GM21723 (cell line): ENCODE results near the gene LCNL1.

Experiments
- ATAC-seq: cut with Tn5 transposase; IDR thresholded peaks from one replicate; pipeline ENCODE4 v1.9.1; 2021; ENCODE audit warnings: mild to moderate bottlenecking, moderate library complexity; ENCODE audit not compliant: unreplicated experiment

LCNL1 gene

DNA sequence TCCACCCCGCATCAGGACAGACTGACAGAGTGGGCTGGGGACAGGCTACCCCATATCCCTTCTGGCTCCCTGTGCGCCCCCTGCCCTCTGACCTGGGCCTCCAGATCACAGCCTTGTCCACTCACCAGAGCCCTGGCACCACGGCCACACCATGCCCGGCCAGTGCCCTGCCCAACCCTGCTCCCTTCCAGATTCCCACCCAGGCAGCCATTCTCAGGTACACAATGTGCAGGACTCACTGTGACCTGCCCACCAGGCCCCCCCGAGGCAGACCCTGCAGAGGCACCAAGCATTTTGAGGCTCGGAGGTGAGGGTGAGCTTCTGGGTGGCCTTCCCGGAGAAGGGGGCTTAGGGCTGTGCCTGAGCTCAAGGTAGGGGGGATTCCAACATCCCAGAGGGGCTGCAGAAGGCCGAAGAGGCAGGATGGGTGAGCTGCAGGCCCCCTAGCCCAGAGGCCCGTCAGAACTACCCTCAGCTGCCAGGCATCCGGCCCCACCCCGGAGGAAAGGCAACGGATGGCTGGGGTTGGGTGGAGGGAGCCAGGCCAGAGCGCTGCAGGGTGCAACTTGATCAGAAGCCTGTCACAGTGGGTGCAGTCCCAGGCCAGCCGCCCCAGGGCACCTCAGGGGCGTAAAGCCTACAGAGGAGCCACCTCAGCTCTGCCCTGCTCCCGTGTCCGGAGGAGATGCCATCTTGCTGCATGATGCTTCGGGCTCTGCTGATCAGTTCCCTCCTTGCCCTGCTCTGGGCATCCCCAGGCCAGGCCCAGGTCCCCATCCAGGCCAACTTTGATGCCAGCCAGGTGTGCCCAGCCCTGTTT, at the start of gene LCNL1:
Gene LCNL1, plus strand, starts transcription at position 762 of the 820 bp plus-strand sequence. CDS start 594 bp downstream, outside the sequence.
- no peak for ATAC-seq

DNA sequence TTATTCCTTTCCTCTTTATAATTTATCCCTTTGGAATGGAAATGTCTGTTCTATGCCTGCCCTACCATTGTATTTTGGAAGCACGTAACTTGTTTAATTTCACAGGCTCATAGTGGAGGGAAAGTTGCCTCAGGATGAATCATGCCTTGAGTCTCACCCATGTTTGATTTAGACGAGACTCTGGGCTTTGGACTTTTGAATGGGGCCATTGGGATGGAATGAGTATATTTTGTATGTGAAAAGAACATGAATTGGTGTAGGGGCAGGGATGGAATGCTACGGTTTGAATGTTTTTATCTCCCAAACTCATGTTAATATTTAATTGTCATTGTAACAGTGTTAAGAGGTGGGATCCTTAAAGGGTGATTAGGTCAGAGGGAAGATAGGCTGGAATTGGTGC, 48.5 kb upstream of the LCNL1 start:
- no peak for ATAC-seq

GRCh38 chr9:136935651-136936050, 47.1 kb upstream of the LCNL1 start:
- no peak for ATAC-seq

GRCh38 chr9:136936645-136937170, 46.1 kb upstream of the LCNL1 start:
- ATAC-seq: no peak

- ATAC-seq: no peak
These were observed 45.4 kb upstream of the LCNL1 start for GRCh38 chr9:136937186-136938001.

- no peak for ATAC-seq
These were observed 43.3 kb upstream of the LCNL1 start for GRCh38 chr9:136939431-136939995.

- no peak for ATAC-seq
These were observed 42.7 kb upstream of the LCNL1 start for GRCh38 chr9:136939996-136940525.

- ATAC-seq: no peak
These were observed 42.1 kb upstream of the LCNL1 start for GRCh38 chr9:136940526-136941230.

DNA sequence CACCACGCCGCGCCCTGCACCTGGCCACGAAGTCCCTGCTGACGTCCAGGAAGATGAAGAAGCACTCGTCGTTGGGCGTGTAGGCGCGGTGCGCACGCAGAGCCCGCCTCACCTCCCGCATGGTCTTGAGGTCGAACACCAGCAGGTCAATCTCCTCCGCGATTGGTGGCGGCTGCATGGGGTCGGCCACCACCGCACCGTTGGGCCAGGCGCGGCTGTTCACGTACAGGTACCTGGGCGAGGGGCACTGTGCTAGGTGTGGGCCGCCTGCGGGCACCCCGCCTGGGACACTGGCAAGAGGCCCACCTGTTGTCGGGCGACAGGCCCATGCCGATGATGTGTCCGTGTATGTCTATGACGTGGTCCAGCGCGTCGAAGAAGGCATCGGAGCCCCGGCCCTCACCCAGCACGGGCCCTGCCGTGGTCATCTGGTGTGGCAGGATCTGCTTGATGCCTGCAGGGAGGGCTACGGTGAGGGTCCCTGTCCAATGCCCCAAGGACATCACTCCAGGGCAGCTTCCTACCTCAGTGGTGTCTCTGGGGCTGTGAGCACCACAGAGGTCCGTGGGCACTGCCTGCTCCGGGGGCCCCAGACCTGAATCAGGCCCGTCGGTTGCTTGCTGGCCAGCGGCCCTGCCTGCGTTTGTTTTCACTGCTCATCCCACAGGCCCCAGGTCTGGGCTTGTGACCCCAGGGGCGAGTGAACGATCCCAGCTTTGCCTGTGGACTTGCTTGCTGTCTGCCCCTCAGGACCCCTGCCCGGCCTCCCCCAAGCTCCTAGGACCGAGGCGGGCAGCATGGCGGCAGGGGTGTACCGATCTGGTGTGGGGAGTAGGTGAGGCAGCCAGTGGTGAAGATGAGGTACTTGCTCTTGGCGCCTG, 41.3 kb upstream of the LCNL1 start:
- no peak for ATAC-seq

DNA sequence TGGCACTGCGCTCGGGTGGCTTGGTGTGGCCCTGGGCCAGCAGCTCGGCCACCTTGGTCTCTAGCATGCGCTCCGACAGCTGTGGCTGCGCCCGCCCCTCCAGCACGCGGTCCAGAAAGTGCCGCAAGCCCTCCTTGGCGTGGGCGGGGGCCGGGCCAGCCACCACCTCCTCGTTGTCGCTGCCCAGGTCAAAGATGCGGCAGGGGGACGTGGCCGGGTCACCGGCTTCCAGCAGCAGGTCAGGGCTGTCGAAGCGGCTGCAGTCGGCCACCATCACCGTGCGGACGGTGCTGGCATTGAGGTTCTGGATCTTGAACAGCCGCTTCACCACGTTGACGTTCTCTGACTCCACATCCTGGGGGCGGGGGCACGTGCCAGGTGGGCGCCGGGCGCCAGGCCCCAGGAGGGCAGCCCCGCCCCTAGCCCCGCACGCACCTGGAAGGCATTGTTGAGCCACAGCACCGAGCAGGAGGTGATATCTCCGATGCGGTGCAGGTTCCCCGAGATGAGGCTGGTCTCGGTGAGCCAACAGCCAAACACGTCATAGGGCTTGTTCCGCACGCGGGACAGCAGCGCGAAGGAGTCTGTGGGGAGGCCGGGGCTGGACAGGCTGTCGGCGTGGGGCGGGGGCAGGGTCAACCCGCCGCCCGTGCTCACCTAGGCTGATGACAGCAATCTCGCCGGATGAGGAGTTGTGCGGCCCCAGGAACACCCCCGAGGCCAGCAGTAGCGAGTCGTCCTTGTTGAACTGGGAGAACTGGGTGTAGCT, 40.5 kb upstream of the LCNL1 start:
- no peak for ATAC-seq

DNA sequence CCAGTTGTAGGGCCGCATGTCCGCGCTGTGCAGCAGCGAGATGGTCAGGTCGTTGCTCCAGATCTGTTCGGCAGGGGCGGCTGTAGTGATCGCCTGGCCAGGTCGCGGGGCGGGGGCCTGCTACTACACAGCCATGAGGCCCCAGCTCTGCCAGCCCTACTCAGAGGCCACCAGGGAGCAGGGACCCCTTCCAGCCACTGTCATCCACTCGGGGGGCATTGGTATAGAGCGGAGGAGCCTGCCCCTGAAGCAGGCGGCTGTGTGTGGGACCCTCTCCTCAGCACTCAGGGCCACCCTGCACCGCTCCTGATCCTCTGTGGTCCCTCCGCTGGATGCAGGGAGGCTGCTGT, 39.9 kb upstream of the LCNL1 start:
- ATAC-seq: no peak

DNA sequence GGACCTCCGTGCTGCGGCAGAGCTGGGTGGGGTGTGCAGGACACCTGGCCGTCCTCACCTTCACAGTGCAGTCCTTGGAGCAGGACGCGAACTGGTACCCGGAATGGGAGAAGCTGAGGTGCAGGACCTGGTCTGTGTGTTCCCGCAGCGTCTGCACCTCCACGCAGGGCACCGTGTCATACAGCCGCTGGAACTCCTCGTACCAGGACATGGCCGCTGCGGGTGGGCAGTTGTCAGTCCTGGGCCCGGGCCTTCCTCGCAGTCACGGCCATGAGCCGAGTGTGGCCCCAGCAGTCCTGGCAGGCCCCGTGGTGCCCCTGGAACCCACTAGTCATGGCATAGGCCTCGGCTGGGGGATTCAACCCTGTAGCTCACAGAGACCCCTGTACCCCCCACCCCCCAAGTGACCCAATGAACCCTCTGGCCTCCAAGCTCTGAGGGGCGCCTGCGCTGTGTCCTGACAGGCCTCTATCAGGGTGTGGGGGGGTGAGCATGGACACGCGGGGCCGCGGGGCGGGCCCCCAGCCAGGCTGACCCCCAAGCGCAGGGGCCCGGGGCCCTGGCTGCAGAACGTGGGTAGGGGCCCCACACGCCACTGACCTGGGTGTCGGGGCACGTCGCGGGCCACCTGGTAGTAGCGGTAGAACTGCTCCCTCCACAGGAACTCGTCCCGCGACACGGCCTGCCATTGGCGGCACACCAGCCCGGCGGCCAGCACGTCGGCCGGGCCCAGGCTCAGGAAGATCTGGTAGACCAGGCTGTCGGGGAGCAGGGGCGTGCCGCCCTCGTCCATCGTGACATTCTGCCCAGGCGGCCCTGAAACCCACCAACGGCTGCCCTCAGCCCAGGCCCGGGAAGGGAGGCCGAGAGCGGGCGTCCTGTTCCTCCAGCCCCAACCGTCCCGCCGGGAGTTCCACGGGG, 39.2 kb upstream of the LCNL1 start:
- peak; percentile 15 for ATAC-seq

- peak; percentile 32 for ATAC-seq
These were observed 38.6 kb upstream of the LCNL1 start for GRCh38 chr9:136944212-136944518.

- ATAC-seq: peak; percentile 62
These were observed 38.1 kb upstream of the LCNL1 start, which contains the start of the genes C8G and FBXW5 for GRCh38 chr9:136944519-136945332. C8G (plus strand) TSS chr9:136945243; CDS start chr9:136945321, 78 bp downstream. FBXW5 (minus strand) TSS chr9:136944738; CDS start chr9:136944083, 655 bp downstream.

- no peak for ATAC-seq
These were observed 37.2 kb upstream of the LCNL1 start for GRCh38 chr9:136945333-136946227.
